Measurements from ENCODE around the gene PLEKHM2. TPM values are rescaled to one million over a fixed set of nuclear protein-coding genes. Genes with fewer than 3 reads are reported as not detected.

PLEKHM2 gene
- total RNA-seq, 1 donor from 2014 or later, result 16.7 TPM

GRCh38 chr1:15757016-15757543, 73.0 kb downstream of the PLEKHM2 start:
- peaks cover 36% of the 10 kb centered on the region for H3K4me1 Mint-ChIP-seq
- H3K4me3 Mint-ChIP-seq, result peak overlapping the region; percentile 74
- H3K9ac ChIP-seq, result no peak overlapping the region
- no peaks in the 10 kb centered on the region for H3K9me3 Mint-ChIP-seq
- no peak for DNase-seq (ENCODE audit: low spot score)
- TF ChIP-seq EZH2 (IDR thresholded peaks at IDR 0.05), result no peak
- H3K4me2 ChIP-seq, result peak overlapping the region; percentile 99
- no peak overlapping the region for H3K4me3 ChIP-seq
- H3F3A ChIP-seq (ENCODE audit: low read depth), result peaks cover 61% of the 10 kb centered on the region
- H3K79me2 ChIP-seq (ENCODE audit: low read depth), result no peaks in the 10 kb centered on the region
- no peak overlapping the region for H2AFZ ChIP-seq (replicated peaks)
- H3K27me3 Mint-ChIP-seq (ENCODE audit: insufficient read depth, low read depth), result peaks cover 20% of the 10 kb centered on the region
- H4K20me1 ChIP-seq (ENCODE audit: low read depth), result peaks cover 21% of the 10 kb centered on the region
- peaks cover 55% of the 10 kb centered on the region for H3K27me3 ChIP-seq
- no peaks in the 10 kb centered on the region for H3K36me3 Mint-ChIP-seq
- H3K27ac Mint-ChIP-seq, result no peak overlapping the region
- H3K4me1 ChIP-seq, result peaks cover 54% of the 10 kb centered on the region
- no peaks in the 10 kb centered on the region for H3K36me3 ChIP-seq
- no peak overlapping the region for H3K27ac ChIP-seq
- no peaks in the 10 kb centered on the region for H3K9me3 ChIP-seq (ENCODE audit: low read depth)

- peak; percentile 73 for DNase-seq (ENCODE audit: low spot score)
- no peak overlapping the region for H3K9ac ChIP-seq
- peaks cover 20% of the 10 kb centered on the region for H3K27me3 Mint-ChIP-seq (ENCODE audit: insufficient read depth, low read depth)
- peaks cover 55% of the 10 kb centered on the region for H3K27me3 ChIP-seq
- H3F3A ChIP-seq (ENCODE audit: low read depth), result peaks cover 61% of the 10 kb centered on the region
- H3K27ac ChIP-seq, result no peak overlapping the region
- peak overlapping the region; percentile 85 for H3K4me3 Mint-ChIP-seq
- peak overlapping the region; percentile 99 for H3K4me2 ChIP-seq
- peak overlapping the region; percentile 46 for H3K27ac Mint-ChIP-seq
- peaks cover 21% of the 10 kb centered on the region for H4K20me1 ChIP-seq (ENCODE audit: low read depth)
- peak overlapping the region; percentile 79 for H2AFZ ChIP-seq (replicated peaks)
- H3K4me3 ChIP-seq, result peak overlapping the region; percentile 89
- no peaks in the 10 kb centered on the region for H3K36me3 ChIP-seq
- TF ChIP-seq EZH2 (IDR thresholded peaks at IDR 0.05), result no peak
- TF ChIP-seq CTCF (IDR thresholded peaks at IDR 0.05), result no peak
- no peak for TF ChIP-seq EZH2phosphoT487 (IDR thresholded peaks at IDR 0.05)
- H3K79me2 ChIP-seq (ENCODE audit: low read depth), result no peaks in the 10 kb centered on the region
- peaks cover 38% of the 10 kb centered on the region for H3K4me1 Mint-ChIP-seq
- H3K4me1 ChIP-seq, result peaks cover 54% of the 10 kb centered on the region
- no peaks in the 10 kb centered on the region for H3K36me3 Mint-ChIP-seq
- H3K9me3 ChIP-seq (ENCODE audit: low read depth), result no peaks in the 10 kb centered on the region
- no peaks in the 10 kb centered on the region for H3K9me3 Mint-ChIP-seq
Observed at GRCh38 chr1:15757575-15758342, 73.6 kb downstream of the PLEKHM2 start.

GRCh38 chr1:15758343-15758931, 74.3 kb downstream of the PLEKHM2 start, which contains the start of gene FBLIM1:
FBLIM1 (plus strand) TSS chr1:15758795; CDS start chr1:15764984, 6,189 bp downstream.
- H3K4me3 Mint-ChIP-seq, result peak within 1 kb of the TSS; percentile 86
- peak within 1 kb of the TSS; percentile 99 for H3K4me2 ChIP-seq
- no peaks in the 10 kb centered on the region for H3K9me3 ChIP-seq (ENCODE audit: low read depth)
- peaks cover 54% of the 10 kb centered on the region for H3K4me1 ChIP-seq
- H3K36me3 ChIP-seq, result no peaks in the 10 kb centered on the region
- H3K36me3 Mint-ChIP-seq, result no peaks in the 10 kb centered on the region
- no peaks in the 10 kb centered on the region for H3K9me3 Mint-ChIP-seq
- H3K27ac Mint-ChIP-seq, result peak within 1 kb of the TSS; percentile 46
- H3K4me3 ChIP-seq, result peak within 1 kb of the TSS; percentile 89
- peaks cover 38% of the 10 kb centered on the region for H3K4me1 Mint-ChIP-seq
- H4K20me1 ChIP-seq (ENCODE audit: low read depth), result peaks cover 21% of the 10 kb centered on the region
- no peak within 1 kb of the TSS for H3K27ac ChIP-seq
- no peak for TF ChIP-seq EZH2 (IDR thresholded peaks at IDR 0.05)
- no peak for TF ChIP-seq EZH2phosphoT487 (IDR thresholded peaks at IDR 0.05)
- no peak for TF ChIP-seq CTCF (IDR thresholded peaks at IDR 0.05)
- peak within 1 kb of the TSS; percentile 79 for H2AFZ ChIP-seq (replicated peaks)
- H3F3A ChIP-seq (ENCODE audit: low read depth), result peaks cover 61% of the 10 kb centered on the region
- H3K9ac ChIP-seq, result no peak within 1 kb of the TSS
- no peaks in the 10 kb centered on the region for H3K79me2 ChIP-seq (ENCODE audit: low read depth)
- peaks cover 21% of the 10 kb centered on the region for H3K27me3 Mint-ChIP-seq (ENCODE audit: insufficient read depth, low read depth)
- peaks cover 55% of the 10 kb centered on the region for H3K27me3 ChIP-seq
- DNase-seq (ENCODE audit: low spot score), result peak; percentile 72
